ENCODE results near the gene MT1M. TPM values are rescaled to one million over a fixed set of nuclear protein-coding genes. Genes with fewer than 3 reads are reported as not detected.
"Not testable (repeated sequence)": the region's sequence is repeated elsewhere in the genome, so short reads cannot be mapped to it uniquely, and the experiment has no call there.

The MT1M gene
- total RNA-seq, 2 experiments from 2014 or later, result not detected

- Mint-ChIP-seq H3K4me1 (ENCODE audit: low read depth) (peaks cover 32% of the 10 kb centered on the region), H3K36me3 (ENCODE audit: low read depth) (no peaks in the 10 kb centered on the region), H3K4me3 (no peak overlapping the region), H3K9me3 (ENCODE audit: insufficient read depth) (no peaks in the 10 kb centered on the region), H3K27ac (no peak overlapping the region), H3K27me3 (ENCODE audit: low read depth) (peaks cover 24% of the 10 kb centered on the region)
- ChIA-PET POLR2A (no interaction called here), CTCF (no interaction called here)
- DNase-seq (no peak), ATAC-seq (no peak)
These were observed 12.0 kb upstream of the MT1M start for GRCh38 chr16:56620339-56620897.

- Mint-ChIP-seq H3K27me3 (ENCODE audit: low read depth) (peaks cover 24% of the 10 kb centered on the region), H3K4me1 (ENCODE audit: low read depth) (peaks cover 36% of the 10 kb centered on the region)
- H3K9me3 Mint-ChIP-seq (ENCODE audit: insufficient read depth); DNase-seq; H3K4me3 Mint-ChIP-seq; POLR2A ChIA-PET; H3K36me3 Mint-ChIP-seq (ENCODE audit: low read depth); ATAC-seq; H3K27ac Mint-ChIP-seq: not testable (repeated sequence)
- CTCF ChIA-PET, result interaction anchor here (0.8 kb wide), 1 partner anchor 45 kb away, joined by 3 read pairs; no protein-coding TSS in a partner anchor
These were observed 10.6 kb upstream of the MT1M start for GRCh38 chr16:56621665-56622445.

GRCh38 chr16:56623184-56623583 lies 9.3 kb upstream of the MT1M start:
- H3K27ac Mint-ChIP-seq; DNase-seq; H3K9me3 Mint-ChIP-seq (ENCODE audit: insufficient read depth); ATAC-seq; H3K4me3 Mint-ChIP-seq; H3K36me3 Mint-ChIP-seq (ENCODE audit: low read depth): not testable (repeated sequence)
- Mint-ChIP-seq H3K27me3 (ENCODE audit: low read depth) (peaks cover 25% of the 10 kb centered on the region), H3K4me1 (ENCODE audit: low read depth) (peaks cover 24% of the 10 kb centered on the region)
- POLR2A ChIA-PET, result interaction anchor here (0.7 to 4.7 kb wide), 4 partner anchors 12 to 966 kb away, joined by 3 to 56 read pairs (median 4); partner anchors contain the start of genes HERPUD1, MT1X and MT2A
- CTCF ChIA-PET, result interaction anchor here (1.1 to 2.8 kb wide), 4 partner anchors 12 to 79 kb away, joined by 3 to 14 read pairs (median 5); no protein-coding TSS in a partner anchor

- H3K27ac Mint-ChIP-seq, result no peak overlapping the region
These were observed 8.8 kb upstream of the MT1M start for GRCh38 chr16:56623637-56624036.

DNA sequence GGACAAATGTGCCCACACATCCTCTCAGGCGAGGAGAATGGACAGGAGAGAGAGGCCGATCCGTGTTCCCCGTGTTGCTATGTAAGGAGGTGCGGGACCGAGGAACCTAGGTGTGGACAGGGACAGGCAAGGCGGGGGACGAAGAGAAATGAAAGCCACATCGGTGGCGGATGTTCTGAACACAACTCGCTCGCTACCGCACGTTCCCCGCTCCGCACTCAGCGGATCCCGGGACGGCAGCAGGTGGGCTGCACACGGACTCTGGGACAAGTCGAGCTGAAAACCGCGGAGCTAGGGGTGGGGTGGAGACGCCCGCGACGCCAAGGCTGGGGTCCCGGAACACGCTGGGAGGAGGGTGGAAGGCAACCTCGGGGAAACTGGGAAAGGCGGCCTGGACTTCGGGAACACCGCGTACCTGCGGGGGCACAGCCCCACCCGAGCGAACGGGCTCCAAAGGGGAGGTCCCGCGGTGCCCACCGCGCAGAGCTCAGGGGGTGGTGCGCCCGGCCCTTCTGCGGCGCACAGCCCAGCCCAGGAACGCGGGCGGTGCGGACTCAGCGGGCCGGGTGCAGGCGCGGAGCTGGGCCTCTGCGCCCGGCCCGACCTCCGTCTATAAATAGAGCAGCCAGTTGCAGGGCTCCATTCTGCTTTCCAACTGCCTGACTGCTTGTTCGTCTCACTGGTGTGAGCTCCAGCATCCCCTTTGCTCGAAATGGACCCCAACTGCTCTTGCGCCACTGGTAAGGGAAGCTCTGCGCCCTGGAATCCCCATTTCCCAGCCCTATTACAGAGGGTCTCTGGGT lies 7.1 kb upstream of the MT1M start, which contains the start of gene MT1E:
MT1E (plus strand) TSS at position 642 of the 803 bp plus-strand sequence; CDS start at position 713, 71 bp downstream.
- Mint-ChIP-seq H3K4me1 (ENCODE audit: low read depth) (peaks cover 18% of the 10 kb centered on the region), H3K4me3 (peak within 1 kb of the TSS; percentile 81), H3K27me3 (ENCODE audit: low read depth) (peaks cover 33% of the 10 kb centered on the region), H3K36me3 (ENCODE audit: low read depth) (no peaks in the 10 kb centered on the region), H3K27ac (peak within 1 kb of the TSS; percentile 87), H3K9me3 (ENCODE audit: insufficient read depth) (no peaks in the 10 kb centered on the region)
- DNase-seq, result peak; percentile 77
- ChIA-PET CTCF (interaction anchor here (1.3 to 2.8 kb wide), 4 partner anchors 11 to 77 kb away, joined by 3 to 14 read pairs (median 6); no protein-coding TSS in a partner anchor), POLR2A (interaction anchor here (0.6 to 4.7 kb wide), 13 partner anchors 9 to 995 kb away, joined by 3 to 56 read pairs (median 7); partner anchors contain the start of genes MT1F, MT1X, MT2A and NLRC5)
- peak; percentile 89 for ATAC-seq

More at GRCh38 chr16:56623637-56624036, 8.8 kb upstream of the MT1M start:
- H3K27me3 Mint-ChIP-seq (ENCODE audit: low read depth), result peaks cover 24% of the 10 kb centered on the region
- POLR2A ChIA-PET, result interaction anchor here (1.0 to 4.7 kb wide), 3 partner anchors 13 to 308 kb away, joined by 3 to 56 read pairs (median 3); partner anchors contain the start of genes HERPUD1, MT1X and MT2A
- H3K4me3 Mint-ChIP-seq, result no peak overlapping the region
- H3K36me3 Mint-ChIP-seq (ENCODE audit: low read depth), result no peaks in the 10 kb centered on the region
- no peaks in the 10 kb centered on the region for H3K9me3 Mint-ChIP-seq (ENCODE audit: insufficient read depth)
- ATAC-seq, result no peak
- CTCF ChIA-PET, result interaction anchor here (1.1 to 2.8 kb wide), 4 partner anchors 13 to 78 kb away, joined by 3 to 14 read pairs (median 5); no protein-coding TSS in a partner anchor
- H3K4me1 Mint-ChIP-seq (ENCODE audit: low read depth), result peaks cover 21% of the 10 kb centered on the region
- no peak for DNase-seq

GRCh38 chr16:56625943-56626654 lies 6.4 kb upstream of the MT1M start:
- peak; percentile 45 for ATAC-seq
- no peak for DNase-seq
- Mint-ChIP-seq H3K4me1 (ENCODE audit: low read depth) (peaks cover 18% of the 10 kb centered on the region), H3K27me3 (ENCODE audit: low read depth) (peaks cover 38% of the 10 kb centered on the region), H3K27ac (peak overlapping the region; percentile 77), H3K4me3 (peak overlapping the region; percentile 81), H3K36me3 (ENCODE audit: low read depth) (no peaks in the 10 kb centered on the region), H3K9me3 (ENCODE audit: insufficient read depth) (no peaks in the 10 kb centered on the region)
- ChIA-PET POLR2A (interaction anchor here (0.6 to 4.7 kb wide), 12 partner anchors 8 to 995 kb away, joined by 3 to 56 read pairs (median 7); partner anchors contain the start of genes MT1F, MT1X, MT2A and NLRC5), CTCF (interaction anchor here (1.3 to 2.8 kb wide), 4 partner anchors 10 to 76 kb away, joined by 3 to 14 read pairs (median 6); no protein-coding TSS in a partner anchor)

- Mint-ChIP-seq H3K27me3 (ENCODE audit: low read depth) (peaks cover 41% of the 10 kb centered on the region), H3K9me3 (ENCODE audit: insufficient read depth) (no peaks in the 10 kb centered on the region), H3K27ac (no peak overlapping the region), H3K4me3 (peak overlapping the region; percentile 81), H3K4me1 (ENCODE audit: low read depth) (peaks cover 20% of the 10 kb centered on the region), H3K36me3 (ENCODE audit: low read depth) (no peaks in the 10 kb centered on the region)
- DNase-seq, result no peak
- ChIA-PET CTCF (interaction anchor here (1.5 to 1.7 kb wide), 2 partner anchors 10 to 26 kb away, joined by 3 to 5 read pairs; no protein-coding TSS in a partner anchor), POLR2A (interaction anchor here (1.5 to 4.7 kb wide), 4 partner anchors 10 to 56 kb away, joined by 4 to 56 read pairs (median 12); partner anchors contain the start of genes MT1X and MT2A)
- ATAC-seq, result no peak
These were observed 5.8 kb upstream of the MT1M start for GRCh38 chr16:56626685-56627084.

- Mint-ChIP-seq H3K27ac (no peak overlapping the region), H3K27me3 (ENCODE audit: low read depth) (peaks cover 57% of the 10 kb centered on the region), H3K4me1 (ENCODE audit: low read depth) (peaks cover 29% of the 10 kb centered on the region), H3K9me3 (ENCODE audit: insufficient read depth) (no peaks in the 10 kb centered on the region), H3K4me3 (no peak overlapping the region), H3K36me3 (ENCODE audit: low read depth) (no peaks in the 10 kb centered on the region)
- ChIA-PET POLR2A (interaction anchor here (0.6 to 1.0 kb wide), 2 partner anchors 11 to 54 kb away, joined by 3 to 4 read pairs; no protein-coding TSS in a partner anchor), CTCF (interaction anchor here (0.7 to 1.2 kb wide), 2 partner anchors 15 to 54 kb away, joined by 3 to 5 read pairs; no protein-coding TSS in a partner anchor)
- ATAC-seq (no peak), DNase-seq (no peak)
These were observed 3.7 kb upstream of the MT1M start for GRCh38 chr16:56628486-56629350.

DNA sequence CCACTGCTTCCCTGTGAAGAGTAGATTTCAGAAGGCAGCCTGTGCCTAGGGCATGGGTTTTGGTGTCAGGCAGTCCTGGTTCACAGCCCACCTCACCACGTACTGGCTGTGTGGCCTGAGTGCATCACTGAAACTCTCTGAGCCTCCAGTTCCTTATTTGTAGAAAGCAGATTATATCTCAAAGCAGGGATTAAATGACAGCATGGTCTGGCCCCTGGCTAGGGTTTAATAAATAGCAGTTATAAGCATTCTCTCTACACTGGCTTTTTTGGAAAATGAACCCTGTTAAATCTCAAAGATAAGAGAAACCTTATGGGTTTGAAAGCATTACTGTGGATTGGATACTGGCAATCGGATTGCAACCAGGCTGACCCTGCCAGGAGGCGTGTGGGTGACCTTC lies 2.9 kb upstream of the MT1M start:
- ATAC-seq, result no peak
- H3K4me3 Mint-ChIP-seq, result no peak overlapping the region
- peaks cover 65% of the 10 kb centered on the region for H3K27me3 Mint-ChIP-seq (ENCODE audit: low read depth)
- H3K9me3 Mint-ChIP-seq (ENCODE audit: insufficient read depth), result no peaks in the 10 kb centered on the region
- H3K36me3 Mint-ChIP-seq (ENCODE audit: low read depth), result no peaks in the 10 kb centered on the region
- ChIA-PET POLR2A (no interaction called here), CTCF (interaction anchor here (1.0 to 2.3 kb wide), 5 partner anchors 12 to 78 kb away, joined by 3 to 9 read pairs (median 6); no protein-coding TSS in a partner anchor)
- H3K27ac Mint-ChIP-seq, result no peak overlapping the region
- no peak for DNase-seq
- peaks cover 26% of the 10 kb centered on the region for H3K4me1 Mint-ChIP-seq (ENCODE audit: low read depth)

DNA sequence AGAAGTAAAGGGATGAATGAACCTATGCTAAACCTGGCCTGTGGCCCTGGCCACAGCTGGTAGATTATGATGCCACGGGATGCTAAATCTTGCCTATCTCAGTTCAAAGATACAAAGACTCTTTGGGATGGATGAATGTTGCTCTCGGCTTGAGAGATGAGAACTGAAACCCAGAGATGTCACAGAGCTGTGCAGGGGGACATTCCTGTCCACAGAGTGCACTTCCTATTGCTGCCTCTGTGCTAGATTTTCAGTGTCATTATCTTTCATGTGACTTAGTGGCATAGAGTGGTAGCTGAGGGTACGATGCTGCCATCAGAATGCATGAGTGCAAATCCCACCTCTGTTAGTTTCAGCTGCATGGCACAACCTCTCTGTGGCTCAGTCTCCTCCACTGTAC lies 2.3 kb upstream of the MT1M start:
- Mint-ChIP-seq H3K4me1 (ENCODE audit: low read depth) (peaks cover 28% of the 10 kb centered on the region), H3K36me3 (ENCODE audit: low read depth) (no peaks in the 10 kb centered on the region), H3K27ac (no peak overlapping the region), H3K4me3 (no peak overlapping the region), H3K9me3 (ENCODE audit: insufficient read depth) (no peaks in the 10 kb centered on the region), H3K27me3 (ENCODE audit: low read depth) (peaks cover 68% of the 10 kb centered on the region)
- CTCF ChIA-PET, result interaction anchor here (0.9 to 2.3 kb wide), 8 partner anchors 11 to 77 kb away, joined by 3 to 9 read pairs (median 4); partner anchors contain the start of gene MT2A
- DNase-seq, result no peak
- POLR2A ChIA-PET, result interaction anchor here (1.6 kb wide), 1 partner anchor 13 kb away, joined by 4 read pairs; no protein-coding TSS in a partner anchor
- no peak for ATAC-seq
